Measurements from ENCODE around the gene NLGN4Y.

DNA sequence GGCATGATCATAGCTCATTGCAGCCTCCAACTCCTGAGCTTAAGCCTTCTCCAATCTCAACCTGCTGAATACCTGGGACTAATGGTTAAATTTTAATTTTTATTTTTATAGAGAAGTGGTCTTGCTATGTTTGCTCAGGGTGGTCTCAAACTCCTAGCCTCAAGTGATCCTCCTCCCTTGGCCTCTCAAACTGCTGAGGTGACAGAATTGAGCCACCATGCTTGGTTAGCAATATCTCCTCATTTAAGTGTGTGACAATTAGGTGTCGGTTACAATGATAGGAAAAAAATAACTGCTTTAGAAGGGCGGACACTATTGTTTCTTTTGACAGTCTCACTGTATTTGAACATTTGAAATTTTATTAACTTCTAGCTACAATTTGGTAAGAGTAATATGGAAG, 300.3 kb downstream of the NLGN4Y start:
- TF ChIP-seq, protein P1, sequence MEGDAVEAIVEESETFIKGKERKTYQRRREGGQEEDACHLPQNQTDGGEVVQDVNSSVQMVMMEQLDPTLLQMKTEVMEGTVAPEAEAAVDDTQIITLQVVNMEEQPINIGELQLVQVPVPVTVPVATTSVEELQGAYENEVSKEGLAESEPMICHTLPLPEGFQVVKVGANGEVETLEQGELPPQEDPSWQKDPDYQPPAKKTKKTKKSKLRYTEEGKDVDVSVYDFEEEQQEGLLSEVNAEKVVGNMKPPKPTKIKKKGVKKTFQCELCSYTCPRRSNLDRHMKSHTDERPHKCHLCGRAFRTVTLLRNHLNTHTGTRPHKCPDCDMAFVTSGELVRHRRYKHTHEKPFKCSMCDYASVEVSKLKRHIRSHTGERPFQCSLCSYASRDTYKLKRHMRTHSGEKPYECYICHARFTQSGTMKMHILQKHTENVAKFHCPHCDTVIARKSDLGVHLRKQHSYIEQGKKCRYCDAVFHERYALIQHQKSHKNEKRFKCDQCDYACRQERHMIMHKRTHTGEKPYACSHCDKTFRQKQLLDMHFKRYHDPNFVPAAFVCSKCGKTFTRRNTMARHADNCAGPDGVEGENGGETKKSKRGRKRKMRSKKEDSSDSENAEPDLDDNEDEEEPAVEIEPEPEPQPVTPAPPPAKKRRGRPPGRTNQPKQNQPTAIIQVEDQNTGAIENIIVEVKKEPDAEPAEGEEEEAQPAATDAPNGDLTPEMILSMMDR (IDR thresholded peaks at IDR 0.05), result no peak
- TF ChIP-seq POLR2AphosphoS5 (IDR thresholded peaks at IDR 0.05) (no peak), POLR2A (IDR thresholded peaks at IDR 0.05) (no peak)

All from stomach (tissue), 4 donors.